ENCODE measurements around the gene TUBA1B.
A peak's percentile ranks its signal among the peaks of the same experiment; 100 is the strongest.
"Not testable (repeated sequence)": the region's sequence is repeated elsewhere in the genome, so short reads cannot be mapped to it uniquely, and the experiment has no call there.

TUBA1B gene

GRCh38 chr12:49131051-49131893 is at the start of gene TUBA1B:
Gene TUBA1B (minus strand): TSS chr12:49131395. CDS start chr12:49131300, 95 bp downstream.
- ATAC-seq (replicated peaks; ENCODE audit: extremely low read depth, poor library complexity, severe bottlenecking) (peak; percentile 75), DNase-seq (ENCODE audit: low spot score in 2 of 2) (peak; percentile 78 to 83)
- Mint-ChIP-seq H3K27me3 (no peaks in the 10 kb centered on the region), H3K4me3 (peak within 1 kb of the TSS; percentile 98), H3K9me3 (no peaks in the 10 kb centered on the region), H3K27ac (ENCODE audit: low read depth) (peak within 1 kb of the TSS; percentile 96), H3K4me1 (peaks cover 45% of the 10 kb centered on the region), H3K36me3 (ENCODE audit: insufficient read depth) (peaks cover 46% of the 10 kb centered on the region)

DNA sequence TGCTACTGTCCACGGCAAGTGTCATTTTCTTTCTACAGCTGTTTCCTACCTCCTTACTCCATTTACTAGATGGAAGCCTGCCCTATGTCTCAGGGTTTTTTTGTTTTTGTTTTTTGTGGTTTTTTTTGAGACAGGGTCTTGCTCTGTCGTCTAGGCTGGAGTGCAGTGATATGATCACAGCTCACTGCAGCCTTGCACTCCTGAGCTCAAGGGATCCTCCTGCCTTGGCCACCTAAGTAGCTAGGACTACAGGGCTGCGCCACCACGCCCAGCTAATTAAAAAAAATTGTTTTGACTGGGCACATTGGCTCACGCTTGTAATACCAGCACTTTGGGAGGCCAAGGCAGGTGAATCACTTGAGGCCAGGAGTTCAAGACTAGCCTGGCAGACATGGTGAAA is 43.0 kb upstream of the TUBA1B start:
- H3K27me3 Mint-ChIP-seq: no peaks in the 10 kb centered on the region
- no peak for ATAC-seq (replicated peaks; ENCODE audit: extremely low read depth, poor library complexity, severe bottlenecking)

GRCh38 chr12:49170924-49171323 is 39.7 kb upstream of the TUBA1B start:
- H3K9me3 Mint-ChIP-seq: no peaks in the 10 kb centered on the region
- no peaks in the 10 kb centered on the region for H3K27me3 Mint-ChIP-seq

More for the DNA sequence above, 43.0 kb upstream of the TUBA1B start:
- no peak overlapping the region for H3K4me3 Mint-ChIP-seq
- peak overlapping the region; percentile 51 for H3K27ac Mint-ChIP-seq (ENCODE audit: low read depth)
- H3K36me3 Mint-ChIP-seq (ENCODE audit: insufficient read depth): no peaks in the 10 kb centered on the region
- H3K4me1 Mint-ChIP-seq: no peaks in the 10 kb centered on the region
- DNase-seq (ENCODE audit: low spot score in 2 of 2): no peak
- no peaks in the 10 kb centered on the region for H3K9me3 Mint-ChIP-seq

DNA sequence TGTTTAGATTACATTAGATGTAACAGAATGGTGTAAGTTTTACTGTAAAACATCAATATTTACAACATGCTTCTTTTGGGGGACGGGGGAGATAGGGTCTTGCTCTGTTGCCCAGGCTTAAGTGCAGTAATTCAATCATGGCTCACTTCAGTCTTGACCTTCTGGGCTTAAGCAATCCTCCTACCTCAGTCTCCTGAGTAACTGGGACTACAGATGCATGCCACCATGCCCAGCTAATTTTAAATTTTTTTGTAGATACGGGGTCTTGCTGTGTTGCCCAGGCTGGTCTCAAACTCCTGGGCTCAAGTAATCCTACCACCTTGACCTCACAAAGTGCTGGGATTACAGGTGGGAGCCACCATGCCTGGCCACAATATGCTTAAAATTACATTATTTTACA is 33.9 kb upstream of the TUBA1B start:
- Mint-ChIP-seq H3K9me3 (no peaks in the 10 kb centered on the region), H3K36me3 (ENCODE audit: insufficient read depth) (no peaks in the 10 kb centered on the region), H3K27ac (ENCODE audit: low read depth) (no peak overlapping the region), H3K4me1 (no peaks in the 10 kb centered on the region), H3K27me3 (no peaks in the 10 kb centered on the region), H3K4me3 (no peak overlapping the region)
- no peak for DNase-seq (ENCODE audit: low spot score in 2 of 2)
- ATAC-seq (replicated peaks; ENCODE audit: extremely low read depth, poor library complexity, severe bottlenecking): no peak

More at GRCh38 chr12:49170924-49171323, 39.7 kb upstream of the TUBA1B start:
- DNase-seq (ENCODE audit: low spot score in 2 of 2): no peak
- no peaks in the 10 kb centered on the region for H3K4me1 Mint-ChIP-seq
- ATAC-seq (replicated peaks; ENCODE audit: extremely low read depth, poor library complexity, severe bottlenecking): no peak
- H3K27ac Mint-ChIP-seq (ENCODE audit: low read depth): no peak overlapping the region
- H3K4me3 Mint-ChIP-seq: no peak overlapping the region
- H3K36me3 Mint-ChIP-seq (ENCODE audit: insufficient read depth): no peaks in the 10 kb centered on the region

DNA sequence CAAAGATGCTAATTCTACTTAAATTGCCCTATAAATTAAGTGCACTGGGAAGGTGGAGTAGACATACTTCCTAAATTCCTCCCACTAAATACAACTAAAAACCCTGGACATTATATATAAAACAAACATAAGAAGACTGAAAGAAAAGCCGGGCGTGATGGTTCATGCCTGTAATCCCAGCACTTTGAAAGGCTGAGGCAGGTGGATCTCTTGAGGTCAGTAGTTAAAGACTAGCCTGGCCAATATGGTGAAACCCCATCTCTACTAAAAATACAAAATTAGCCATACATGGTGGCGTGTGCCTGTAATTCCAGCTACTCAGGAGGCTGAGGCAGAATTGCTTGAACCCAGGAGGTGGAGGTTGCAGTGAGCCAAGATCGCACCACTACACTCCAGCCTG is 30.7 kb upstream of the TUBA1B start:
- not testable (repeated sequence) for H3K27me3 Mint-ChIP-seq; H3K4me1 Mint-ChIP-seq; H3K4me3 Mint-ChIP-seq; H3K36me3 Mint-ChIP-seq (ENCODE audit: insufficient read depth); DNase-seq (ENCODE audit: low spot score in 2 of 2); H3K9me3 Mint-ChIP-seq; H3K27ac Mint-ChIP-seq (ENCODE audit: low read depth); ATAC-seq (replicated peaks; ENCODE audit: extremely low read depth, poor library complexity, severe bottlenecking)

- Mint-ChIP-seq H3K4me3 (no peak overlapping the region), H3K27ac (ENCODE audit: low read depth) (no peak overlapping the region), H3K9me3 (no peaks in the 10 kb centered on the region), H3K36me3 (ENCODE audit: insufficient read depth) (no peaks in the 10 kb centered on the region), H3K4me1 (no peaks in the 10 kb centered on the region), H3K27me3 (no peaks in the 10 kb centered on the region)
- DNase-seq (ENCODE audit: low spot score in 2 of 2): no peak
- ATAC-seq (replicated peaks; ENCODE audit: extremely low read depth, poor library complexity, severe bottlenecking): no peak
These were observed 30.0 kb upstream of the TUBA1B start for GRCh38 chr12:49161092-49161795.

GRCh38 chr12:49160399-49160798 is 29.2 kb upstream of the TUBA1B start:
- Mint-ChIP-seq H3K27me3 (no peaks in the 10 kb centered on the region), H3K9me3 (no peaks in the 10 kb centered on the region), H3K4me3 (no peak overlapping the region), H3K27ac (ENCODE audit: low read depth) (no peak overlapping the region), H3K36me3 (ENCODE audit: insufficient read depth) (no peaks in the 10 kb centered on the region), H3K4me1 (no peaks in the 10 kb centered on the region)
- no peak for ATAC-seq (replicated peaks; ENCODE audit: extremely low read depth, poor library complexity, severe bottlenecking)
- DNase-seq (ENCODE audit: low spot score in 2 of 2): no peak

GRCh38 chr12:49154221-49154620 is 23.0 kb upstream of the TUBA1B start:
- no peaks in the 10 kb centered on the region for H3K36me3 Mint-ChIP-seq (ENCODE audit: insufficient read depth)
- ATAC-seq (replicated peaks; ENCODE audit: extremely low read depth, poor library complexity, severe bottlenecking): no peak
- H3K4me3 Mint-ChIP-seq: no peak overlapping the region
- H3K27ac Mint-ChIP-seq (ENCODE audit: low read depth): no peak overlapping the region
- H3K9me3 Mint-ChIP-seq: no peaks in the 10 kb centered on the region
- H3K27me3 Mint-ChIP-seq: no peaks in the 10 kb centered on the region
- no peak for DNase-seq (ENCODE audit: low spot score in 2 of 2)
- H3K4me1 Mint-ChIP-seq: no peaks in the 10 kb centered on the region

DNA sequence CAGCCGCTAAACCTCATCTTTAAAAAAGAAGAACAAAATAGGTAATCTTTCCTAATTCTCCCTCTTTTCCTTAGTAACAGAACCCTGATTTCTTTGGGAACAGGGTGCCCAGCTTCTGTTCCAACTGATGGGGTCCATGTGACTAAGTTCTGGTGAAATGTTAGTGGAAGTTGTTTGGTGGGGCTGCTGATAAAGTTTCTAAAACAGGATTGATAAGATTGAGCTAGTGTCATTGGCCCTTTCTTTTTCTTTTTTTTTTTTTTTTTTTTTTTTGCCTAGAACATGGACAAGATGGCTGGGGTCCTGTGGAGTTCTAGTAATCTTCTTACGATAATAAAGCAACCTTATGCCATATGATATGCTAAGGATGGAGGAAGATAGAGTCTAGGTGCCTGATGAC is 16.2 kb upstream of the TUBA1B start:
- H3K9me3 Mint-ChIP-seq: no peaks in the 10 kb centered on the region
- ATAC-seq (replicated peaks; ENCODE audit: extremely low read depth, poor library complexity, severe bottlenecking) (no peak), DNase-seq (ENCODE audit: low spot score in 2 of 2) (no peak)
- no peaks in the 10 kb centered on the region for H3K36me3 Mint-ChIP-seq (ENCODE audit: insufficient read depth)
- no peaks in the 10 kb centered on the region for H3K27me3 Mint-ChIP-seq
- H3K4me1 Mint-ChIP-seq: no peaks in the 10 kb centered on the region
- H3K4me3 Mint-ChIP-seq: no peak overlapping the region
- H3K27ac Mint-ChIP-seq (ENCODE audit: low read depth): no peak overlapping the region

DNA sequence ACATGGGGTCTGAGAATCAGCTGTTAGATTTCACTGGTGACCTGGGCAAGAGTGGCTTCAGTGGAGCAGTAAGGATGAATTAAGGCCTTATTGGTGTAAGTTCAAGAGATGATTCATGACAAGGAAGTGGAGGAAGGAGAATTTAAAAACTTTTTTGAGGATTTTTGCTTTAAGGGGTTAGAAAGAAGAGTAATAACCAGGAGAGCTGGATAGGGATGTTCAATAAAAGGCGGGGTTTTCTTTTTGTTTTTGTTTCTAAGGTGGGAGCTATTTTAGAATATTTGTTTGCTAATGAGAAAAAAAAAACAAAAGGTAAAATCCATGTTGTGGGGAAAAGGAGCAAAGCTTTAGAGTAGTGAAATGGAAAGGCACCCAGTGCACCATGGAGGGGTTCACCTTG is 15.2 kb upstream of the TUBA1B start:
- H3K27ac Mint-ChIP-seq (ENCODE audit: low read depth): no peak overlapping the region
- ATAC-seq (replicated peaks; ENCODE audit: extremely low read depth, poor library complexity, severe bottlenecking) (no peak), DNase-seq (ENCODE audit: low spot score in 2 of 2) (no peak)
- H3K27me3 Mint-ChIP-seq: no peaks in the 10 kb centered on the region
- H3K4me3 Mint-ChIP-seq: no peak overlapping the region
- H3K9me3 Mint-ChIP-seq: no peaks in the 10 kb centered on the region
- no peaks in the 10 kb centered on the region for H3K4me1 Mint-ChIP-seq
- H3K36me3 Mint-ChIP-seq (ENCODE audit: insufficient read depth): no peaks in the 10 kb centered on the region

GRCh38 chr12:49144384-49144783 is 13.2 kb upstream of the TUBA1B start:
- no peaks in the 10 kb centered on the region for H3K27me3 Mint-ChIP-seq
- no peaks in the 10 kb centered on the region for H3K9me3 Mint-ChIP-seq
- ATAC-seq (replicated peaks; ENCODE audit: extremely low read depth, poor library complexity, severe bottlenecking) (no peak), DNase-seq (ENCODE audit: low spot score in 2 of 2) (no peak)
- H3K27ac Mint-ChIP-seq (ENCODE audit: low read depth): no peak overlapping the region
- H3K36me3 Mint-ChIP-seq (ENCODE audit: insufficient read depth): peaks cover 1% of the 10 kb centered on the region
- H3K4me3 Mint-ChIP-seq: no peak overlapping the region
- H3K4me1 Mint-ChIP-seq: no peaks in the 10 kb centered on the region

- DNase-seq (ENCODE audit: low spot score in 2 of 2): no peak
- H3K27me3 Mint-ChIP-seq: no peaks in the 10 kb centered on the region
- H3K36me3 Mint-ChIP-seq (ENCODE audit: insufficient read depth): peaks cover 3% of the 10 kb centered on the region
- H3K4me1 Mint-ChIP-seq: no peaks in the 10 kb centered on the region
- no peak overlapping the region for H3K27ac Mint-ChIP-seq (ENCODE audit: low read depth)
- no peak overlapping the region for H3K4me3 Mint-ChIP-seq
- ATAC-seq (replicated peaks; ENCODE audit: extremely low read depth, poor library complexity, severe bottlenecking): no peak
- no peaks in the 10 kb centered on the region for H3K9me3 Mint-ChIP-seq
These were observed 7.8 kb upstream of the TUBA1B start for GRCh38 chr12:49138999-49139398.

DNA sequence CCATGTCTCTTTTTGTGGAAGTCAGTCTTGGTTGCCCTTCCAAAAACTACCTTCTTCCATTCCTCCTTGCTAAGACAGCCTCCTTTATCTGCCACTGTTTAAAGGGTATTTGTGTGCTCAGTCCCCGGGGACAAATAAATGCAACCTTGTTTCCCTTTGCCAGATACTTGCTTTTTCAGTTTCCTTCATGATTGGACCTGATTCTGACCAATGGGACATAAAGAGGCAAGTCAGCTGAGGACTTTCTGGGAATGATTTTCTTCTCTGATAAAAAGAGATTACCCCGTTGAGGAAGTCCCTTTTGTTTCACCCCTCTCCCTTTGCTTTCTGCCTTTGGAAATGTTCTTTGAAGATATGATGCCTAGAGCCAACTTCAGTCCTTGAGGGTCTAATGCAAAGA is 7.4 kb upstream of the TUBA1B start:
- peaks cover 3% of the 10 kb centered on the region for H3K36me3 Mint-ChIP-seq (ENCODE audit: insufficient read depth)
- no peak for ATAC-seq (replicated peaks; ENCODE audit: extremely low read depth, poor library complexity, severe bottlenecking)
- H3K27ac Mint-ChIP-seq (ENCODE audit: low read depth): no peak overlapping the region
- H3K4me1 Mint-ChIP-seq: no peaks in the 10 kb centered on the region
- H3K4me3 Mint-ChIP-seq: no peak overlapping the region
- no peak for DNase-seq (ENCODE audit: low spot score in 2 of 2)
- no peaks in the 10 kb centered on the region for H3K9me3 Mint-ChIP-seq
- no peaks in the 10 kb centered on the region for H3K27me3 Mint-ChIP-seq
